HL-60 (cell line): Measurements from ENCODE around the gene ORC2.

Experiments used
- GABPA ChIP-seq: IDR thresholded peaks from 2 replicates; pipeline ENCODE4 v1.6.1; 2012; ENCODE audit warnings: low read depth
- TF ChIP-seq, protein P1 (sequence below): IDR thresholded peaks from one replicate; pipeline ENCODE4 v1.5.1; 2011; ENCODE audit warnings: low read length, control low read depth, inconsistent platforms; ENCODE audit not compliant: insufficient read depth

DNA sequence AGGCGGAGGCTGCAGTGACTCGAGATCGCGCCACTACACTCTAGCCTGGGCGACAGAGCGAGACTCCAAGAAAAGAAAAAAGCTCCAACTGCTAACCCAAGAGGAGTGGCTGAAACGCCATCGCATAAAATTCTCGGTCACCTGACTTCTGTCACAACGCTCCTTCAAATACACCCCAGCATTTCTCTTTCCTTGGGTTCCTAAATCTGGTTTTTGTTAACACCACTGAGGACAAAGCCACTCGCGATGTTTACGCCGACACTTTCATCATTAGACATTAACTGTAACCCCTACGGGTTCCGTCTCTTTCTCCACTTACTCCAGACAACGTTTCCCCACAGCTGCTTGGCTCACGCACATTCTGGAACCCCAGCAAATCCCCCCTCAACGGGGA lies 99.7 kb downstream of the ORC2 start:
- TF ChIP-seq, protein P1, sequence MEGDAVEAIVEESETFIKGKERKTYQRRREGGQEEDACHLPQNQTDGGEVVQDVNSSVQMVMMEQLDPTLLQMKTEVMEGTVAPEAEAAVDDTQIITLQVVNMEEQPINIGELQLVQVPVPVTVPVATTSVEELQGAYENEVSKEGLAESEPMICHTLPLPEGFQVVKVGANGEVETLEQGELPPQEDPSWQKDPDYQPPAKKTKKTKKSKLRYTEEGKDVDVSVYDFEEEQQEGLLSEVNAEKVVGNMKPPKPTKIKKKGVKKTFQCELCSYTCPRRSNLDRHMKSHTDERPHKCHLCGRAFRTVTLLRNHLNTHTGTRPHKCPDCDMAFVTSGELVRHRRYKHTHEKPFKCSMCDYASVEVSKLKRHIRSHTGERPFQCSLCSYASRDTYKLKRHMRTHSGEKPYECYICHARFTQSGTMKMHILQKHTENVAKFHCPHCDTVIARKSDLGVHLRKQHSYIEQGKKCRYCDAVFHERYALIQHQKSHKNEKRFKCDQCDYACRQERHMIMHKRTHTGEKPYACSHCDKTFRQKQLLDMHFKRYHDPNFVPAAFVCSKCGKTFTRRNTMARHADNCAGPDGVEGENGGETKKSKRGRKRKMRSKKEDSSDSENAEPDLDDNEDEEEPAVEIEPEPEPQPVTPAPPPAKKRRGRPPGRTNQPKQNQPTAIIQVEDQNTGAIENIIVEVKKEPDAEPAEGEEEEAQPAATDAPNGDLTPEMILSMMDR: no peak
- TF ChIP-seq GABPA: no peak
